HS-5 (cell line): ENCODE data around the gene NFATC3.

Source experiments
- DNase-seq: peaks from one replicate; pipeline ENCODE4 v3.0.0-alpha.2; 2012; ENCODE audit warnings: low read depth

Gene NFATC3

DNA sequence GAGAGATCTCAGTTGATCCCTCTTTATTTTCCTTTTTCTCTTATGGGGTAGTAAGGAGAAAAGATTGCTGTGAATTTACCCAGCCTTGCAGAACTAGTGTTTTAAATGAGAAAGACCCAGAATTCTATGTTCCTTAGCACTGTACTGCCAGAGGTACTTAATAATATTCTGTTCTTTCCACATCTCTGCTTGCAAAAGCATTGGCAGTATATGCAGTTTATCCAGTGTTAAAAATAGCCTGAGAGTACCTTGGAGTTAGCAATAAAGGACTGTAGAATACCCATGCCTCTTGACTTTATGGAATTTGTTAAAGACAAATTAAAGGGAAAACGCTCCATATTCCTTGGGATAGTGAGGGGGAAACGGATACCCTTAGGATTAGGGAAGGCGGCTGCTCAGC is 191.1 kb downstream of the NFATC3 start:
- no peak for DNase-seq
